ENCODE measurements around the gene METRNL.

GRCh38 chr17:83073389-83074063 lies 5.9 kb upstream of the METRNL start:
- TF ChIP-seq CTCF (IDR thresholded peaks at IDR 0.05; ENCODE audit: low read length) (no peak), EZH2 (IDR thresholded peaks at IDR 0.05; ENCODE audit: borderline replicate concordance, low read length) (no peak)

Measured in OCI-LY1 (cell line).